Gastroesophageal sphincter (tissue), 4 donors: ENCODE data around the gene OR2F2. TPM values are rescaled to one million over a fixed set of nuclear protein-coding genes. Genes with fewer than 3 reads are reported as not detected.

Experiments
- ATAC-seq: fragments of 150-250 bp; one replicate; pipeline ENCODE4 v1.9.1; 2016; ENCODE audit warnings: mild to moderate bottlenecking, moderate library complexity
- H3K27ac ChIP-seq, 4 donors: fragments of 200-600 bp; sonication (generic) in 3 of 4; 1 replicate in 3 of 4; 2 replicates in 1 of 4; pipeline ENCODE4 v1.5.1; 2016 to 2019
- H3K27me3 ChIP-seq: fragments of 200-600 bp; sonication (generic); one replicate; pipeline ENCODE4 v1.5.1; 2019
- H3K36me3 ChIP-seq, 2 donors: fragments of 200-600 bp; sonication (generic); one replicate each; pipeline ENCODE4 v1.5.1; 2019; ENCODE audit warnings: control low read depth in 1 of 2
- H3K4me1 ChIP-seq, 3 donors: fragments of 200-600 bp; sonication (generic); 1 replicate in 2 of 3; 2 replicates in 1 of 3; pipeline ENCODE4 v1.5.1; 2016 to 2019; ENCODE audit warnings: control low read depth in 2 of 3
- H3K4me3 ChIP-seq, 2 donors: fragments of 200-600 bp; sonication (generic); one replicate each; pipeline ENCODE4 v1.5.1; 2019; ENCODE audit warnings: mild to moderate bottlenecking in 1 of 2, moderate library complexity in 1 of 2
- H3K9me3 ChIP-seq, 3 donors: fragments of 200-600 bp; sonication (generic); one replicate each; pipeline ENCODE4 v1.5.1; 2017 to 2019; ENCODE audit warnings: control low read depth in 2 of 3
- EP300 ChIP-seq: sonication (generic); formaldehyde crosslinking; IDR thresholded peaks from one replicate; pipeline ENCODE4 v1.6.1; 2017; ENCODE audit warnings: antibody characterized with exemption, mild to moderate bottlenecking
- POLR2A ChIP-seq, 2 donors: fragments of 450-650 bp; IDR thresholded peaks; one replicate each; pipeline ENCODE4 v1.6.1; 2017; ENCODE audit warnings: antibody characterized with exemption in 2 of 2, mild to moderate bottlenecking in 2 of 2, moderate library complexity in 1 of 2
- POLR2AphosphoS5 ChIP-seq: sonication (generic); formaldehyde crosslinking; IDR thresholded peaks from one replicate; pipeline ENCODE4 v1.6.1; 2017; ENCODE audit warnings: antibody characterized with exemption
- WGBS, 2 donors: methylation state at CpG; one replicate each; pipeline ENCODE4 v1.1.5; 2018; ENCODE audit warnings: low coverage in 1 of 2; 5-methylcytosine and 5-hydroxymethylcytosine counted together
- total RNA-seq, 4 donors: library from RNA; depleted of rRNA; stranded (reverse); fragments of >200 nt; gene quantifications; one replicate each; pipeline ENCODE4 v1.1.0, GENCODE V29; 2016
- TF ChIP-seq, protein P1 (sequence below), 4 experiments: fragments of 200-600 bp in 2 of 4; fragments of 450-650 bp in 2 of 4; sonication (generic) in 1 of 4; IDR thresholded peaks; one replicate each; pipeline ENCODE4 v1.5.1; 2017 to 2019; ENCODE audit warnings: antibody characterized with exemption in 4 of 4, mild to moderate bottlenecking in 2 of 4, moderate library complexity in 2 of 4

The OR2F2 gene
- total RNA-seq, 4 donors from 2014 or later = not detected

DNA sequence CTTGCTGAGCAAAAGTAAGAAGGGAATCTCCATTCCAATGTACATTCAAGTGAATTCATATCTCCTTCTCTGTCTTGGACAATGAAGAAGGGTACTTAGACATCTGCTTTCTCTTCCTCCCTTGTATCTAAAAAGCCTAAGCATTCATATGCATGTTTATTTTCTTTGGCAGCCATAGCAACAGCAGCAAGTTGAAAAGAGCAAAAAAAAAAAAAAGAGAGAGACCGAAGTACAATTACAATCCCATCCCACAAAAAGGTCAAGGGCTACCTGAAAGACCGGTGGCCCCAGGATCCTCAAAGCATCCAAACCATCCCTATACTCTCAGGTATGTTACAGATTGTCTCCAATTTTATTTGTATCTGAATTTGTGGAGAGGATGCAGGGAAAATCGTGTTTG is 23.7 kb downstream of the OR2F2 start:
- no peaks in the 10 kb centered on the region for H3K27me3 ChIP-seq
- 58 to 60% methylated on average over 3 of the region's 3 CpGs for WGBS, 2 donors
- TF ChIP-seq EP300 (no peak), POLR2AphosphoS5 (no peak), POLR2A (IDR thresholded peaks at IDR 0.05) (no peak)
- TF ChIP-seq, protein P1, sequence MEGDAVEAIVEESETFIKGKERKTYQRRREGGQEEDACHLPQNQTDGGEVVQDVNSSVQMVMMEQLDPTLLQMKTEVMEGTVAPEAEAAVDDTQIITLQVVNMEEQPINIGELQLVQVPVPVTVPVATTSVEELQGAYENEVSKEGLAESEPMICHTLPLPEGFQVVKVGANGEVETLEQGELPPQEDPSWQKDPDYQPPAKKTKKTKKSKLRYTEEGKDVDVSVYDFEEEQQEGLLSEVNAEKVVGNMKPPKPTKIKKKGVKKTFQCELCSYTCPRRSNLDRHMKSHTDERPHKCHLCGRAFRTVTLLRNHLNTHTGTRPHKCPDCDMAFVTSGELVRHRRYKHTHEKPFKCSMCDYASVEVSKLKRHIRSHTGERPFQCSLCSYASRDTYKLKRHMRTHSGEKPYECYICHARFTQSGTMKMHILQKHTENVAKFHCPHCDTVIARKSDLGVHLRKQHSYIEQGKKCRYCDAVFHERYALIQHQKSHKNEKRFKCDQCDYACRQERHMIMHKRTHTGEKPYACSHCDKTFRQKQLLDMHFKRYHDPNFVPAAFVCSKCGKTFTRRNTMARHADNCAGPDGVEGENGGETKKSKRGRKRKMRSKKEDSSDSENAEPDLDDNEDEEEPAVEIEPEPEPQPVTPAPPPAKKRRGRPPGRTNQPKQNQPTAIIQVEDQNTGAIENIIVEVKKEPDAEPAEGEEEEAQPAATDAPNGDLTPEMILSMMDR (IDR thresholded peaks at IDR 0.05) = no peak
- no peak overlapping the region for H3K4me3 ChIP-seq
- H3K27ac ChIP-seq = no peak overlapping the region
- H3K4me1 ChIP-seq = peaks cover 0 to 2% (median 0%) of the 10 kb centered on the region in 3 donors
- no peaks in the 10 kb centered on the region for H3K36me3 ChIP-seq
- ATAC-seq = no peak
- no peaks in the 10 kb centered on the region for H3K9me3 ChIP-seq

DNA sequence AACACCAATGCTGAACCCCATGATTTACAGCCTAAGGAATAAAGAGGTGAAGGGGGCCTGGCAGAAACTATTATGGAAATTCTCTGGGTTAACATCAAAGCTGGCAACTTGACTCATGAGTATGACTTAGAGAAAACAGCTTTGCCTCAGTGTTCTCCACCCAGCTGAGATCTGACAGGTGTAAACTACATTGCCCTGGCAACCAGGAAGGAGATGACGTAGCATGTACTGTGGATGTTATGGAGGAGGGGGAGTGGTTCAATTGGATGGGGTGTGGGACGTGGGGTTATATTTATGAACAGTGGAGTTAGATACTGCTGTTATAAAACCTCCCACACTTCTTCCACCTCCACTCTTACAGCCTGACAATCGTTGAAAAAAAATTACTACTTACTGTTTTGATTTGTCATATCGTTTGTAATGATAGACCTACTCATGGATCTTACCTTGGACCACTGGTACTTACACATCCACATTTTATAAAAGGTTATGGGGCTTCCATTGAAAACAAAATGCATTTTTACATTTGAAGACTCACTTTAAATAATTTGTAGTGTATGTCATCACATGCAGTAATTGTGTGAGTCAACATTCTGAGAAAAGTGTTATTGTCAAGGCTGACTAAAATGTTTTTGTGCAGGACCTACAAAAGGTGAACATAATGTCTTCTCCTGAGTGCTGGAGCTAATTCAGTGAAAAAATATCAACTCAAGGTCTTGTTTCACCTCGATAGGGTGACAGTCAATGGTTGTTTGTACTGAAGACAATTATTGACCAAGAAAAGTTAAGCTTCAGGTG is 26.0 kb downstream of the OR2F2 start:
- no peak for TF ChIP-seq POLR2AphosphoS5

DNA sequence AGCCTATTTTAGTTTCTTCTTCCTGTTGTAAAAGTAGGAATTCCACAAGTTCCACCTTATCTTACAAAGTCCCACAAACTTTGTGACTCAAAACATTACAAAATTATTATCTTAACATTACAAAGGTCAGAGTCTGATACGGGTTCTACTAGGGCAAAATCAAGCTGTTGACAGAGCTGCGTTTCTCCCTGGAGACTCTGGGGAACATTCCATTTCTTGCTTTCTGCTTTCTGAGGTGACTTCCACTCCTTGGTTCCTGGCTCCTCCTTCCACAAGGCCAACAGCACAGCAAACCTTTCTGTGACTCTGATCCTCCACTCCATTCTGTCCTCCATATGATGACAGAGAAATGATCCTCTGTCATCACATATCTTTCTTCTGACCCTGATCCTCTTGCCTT is 30.2 kb downstream of the OR2F2 start:
- WGBS, 2 donors = 65 to 85% methylated on average over 2 of the region's 2 CpGs
- no peak overlapping the region for H3K4me3 ChIP-seq
- no peak for ATAC-seq
- TF ChIP-seq POLR2AphosphoS5 = no peak
- TF ChIP-seq, protein P1 (IDR thresholded peaks at IDR 0.05) = no peak
- no peak for TF ChIP-seq POLR2A (IDR thresholded peaks at IDR 0.05)
- no peak for TF ChIP-seq EP300
- no peaks in the 10 kb centered on the region for H3K27me3 ChIP-seq
- H3K27ac ChIP-seq = no peak overlapping the region
- H3K36me3 ChIP-seq = no peaks in the 10 kb centered on the region
- H3K9me3 ChIP-seq = no peaks in the 10 kb centered on the region
- no peaks in the 10 kb centered on the region for H3K4me1 ChIP-seq

More for the DNA sequence above, 26.0 kb downstream of the OR2F2 start:
- Histone ChIP-seq H3K27me3 (no peaks in the 10 kb centered on the region), H3K27ac (no peak overlapping the region), H3K36me3 (no peaks in the 10 kb centered on the region), H3K4me1 (no peaks in the 10 kb centered on the region), H3K9me3 (no peaks in the 10 kb centered on the region), H3K4me3 (no peak overlapping the region)
- WGBS, 2 donors = 77 to 82% methylated on average over 5 of the region's 5 CpGs
- no peak for ATAC-seq

DNA sequence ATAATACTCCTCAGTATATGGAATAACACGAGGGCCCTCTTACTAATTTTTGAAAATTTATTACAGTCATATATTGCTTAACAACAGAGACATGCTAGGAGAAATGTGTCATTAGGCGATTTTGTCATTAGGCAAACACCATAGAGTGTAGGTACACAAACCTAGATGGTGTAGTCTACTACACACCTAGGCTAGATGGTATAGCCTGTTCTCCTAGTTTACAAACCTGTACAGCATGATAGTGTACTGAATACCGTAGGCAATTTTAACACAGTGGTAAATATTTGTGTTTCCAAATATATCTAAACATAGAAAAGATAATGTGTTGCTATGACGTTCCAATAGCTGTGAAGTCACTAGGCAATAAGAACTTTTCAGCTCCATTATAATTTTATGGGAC is 32.4 kb downstream of the OR2F2 start:
- no peaks in the 10 kb centered on the region for H3K36me3 ChIP-seq
- no peak for ATAC-seq
- no peaks in the 10 kb centered on the region for H3K27me3 ChIP-seq
- no peak for TF ChIP-seq EP300
- no peak for TF ChIP-seq POLR2A (IDR thresholded peaks at IDR 0.05)
- TF ChIP-seq, protein P1 (IDR thresholded peaks at IDR 0.05) = no peak
- no peak for TF ChIP-seq POLR2AphosphoS5
- H3K4me3 ChIP-seq = no peak overlapping the region
- H3K9me3 ChIP-seq = peaks cover 0 to 6% (median 0%) of the 10 kb centered on the region in 3 donors
- no peak overlapping the region for H3K27ac ChIP-seq
- 77 to 80% methylated on average over 4 of the region's 4 CpGs for WGBS, 2 donors
- no peaks in the 10 kb centered on the region for H3K4me1 ChIP-seq

DNA sequence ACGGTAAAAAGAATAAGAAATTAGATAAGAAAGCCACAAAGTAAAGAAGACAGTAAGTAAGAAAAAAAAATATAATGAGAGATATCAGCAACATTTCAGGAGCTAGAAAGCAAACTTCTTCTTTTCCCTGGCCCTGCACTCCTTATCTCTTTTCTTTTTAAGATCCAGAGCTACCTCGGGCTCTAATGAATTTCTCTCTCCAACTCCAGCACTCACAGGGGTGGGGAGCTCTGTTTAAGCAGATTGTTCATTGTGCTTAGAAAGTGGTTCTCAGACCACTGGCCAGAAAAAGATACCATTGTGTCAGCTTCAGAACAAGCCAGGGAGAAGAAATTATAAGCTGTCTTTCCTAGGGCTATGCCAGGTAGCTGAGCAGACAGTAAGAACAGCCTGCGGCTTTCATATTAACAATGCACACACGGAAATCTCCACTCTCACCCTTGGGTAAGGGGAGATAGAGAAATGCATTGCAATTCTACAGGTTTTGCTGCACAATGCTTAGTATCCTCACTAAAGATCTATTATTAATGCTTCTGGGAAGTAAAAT is 38.9 kb downstream of the OR2F2 start:
- Histone ChIP-seq H3K4me3 (no peak overlapping the region), H3K27me3 (no peaks in the 10 kb centered on the region), H3K4me1 (no peaks in the 10 kb centered on the region), H3K9me3 (peaks cover 0 to 6% (median 0%) of the 10 kb centered on the region in 3 donors), H3K36me3 (no peaks in the 10 kb centered on the region), H3K27ac (no peak overlapping the region)
- TF ChIP-seq, protein P1 (IDR thresholded peaks at IDR 0.05) = no peak
- no peak for TF ChIP-seq POLR2A (IDR thresholded peaks at IDR 0.05)
- WGBS, 2 donors = 64 to 89% methylated on average over 3 to 4 of the region's 4 CpGs
- ATAC-seq = no peak
